ENCODE data around the gene ACOT2. TPM values are rescaled to one million over a fixed set of nuclear protein-coding genes. Genes with fewer than 3 reads are reported as not detected.

The ACOT2 gene
- total and polyA plus RNA-seq, 2 donors (not counting 1 experiment from before 2014, with no cell fraction given): 8.3 to 17.7 TPM

- peak overlapping the region; percentile 70 for H3K27ac Mint-ChIP-seq
- no peaks in the 10 kb centered on the region for H3K36me3 ChIP-seq (replicated peaks in 1 of 2; ENCODE audit: control extremely low read depth in 1 of 2, control insufficient read depth in 1 of 2, extremely low read depth in 1 of 2, insufficient read depth in 2 of 2, low read length in 1 of 2)
- intact Hi-C loops (cut with micrococcal nuclease): loop anchor here (1.0 kb wide), 1 partner anchor 21 kb away; no protein-coding TSS in a partner anchor
- ChIA-PET CTCF (interaction anchor here (0.6 to 2.4 kb wide), 8 partner anchors 13 to 116 kb away, joined by 3 to 16 read pairs (median 4); partner anchors contain the start of genes ACOT2 and ACOT4), POLR2A (interaction anchor here (0.7 to 1.0 kb wide), 3 partner anchors 21 to 334 kb away, joined by 3 to 8 read pairs (median 5); partner anchors contain the start of gene ACOT4)
- TF ChIP-seq EZH2 (IDR thresholded peaks at IDR 0.05; ENCODE audit: borderline replicate concordance, insufficient read depth, low read depth, low read length, poor library complexity, severe bottlenecking) (no peak), CTCF (IDR thresholded peaks at IDR 0.05) (no peak)
- DNase-seq (no peak), ATAC-seq (ENCODE audit: low read depth) (peak; percentile 10)
- H3K27me3 ChIP-seq (replicated peaks in 1 of 4; ENCODE audit: control extremely low read depth in 1 of 4, control insufficient read depth in 3 of 4, insufficient read depth in 4 of 4, low read length in 3 of 4): peaks cover 0 to 6% (median 0%) of the 10 kb centered on the region in 4 experiments
- H3K4me3 ChIP-seq (ENCODE audit: control extremely low read depth in 1 of 5, extremely low read depth in 1 of 5, insufficient read depth in 1 of 5, low read depth in 2 of 5, low read length in 4 of 5): peak overlapping the region; percentile 15 to 73 (median 59)
- peak overlapping the region; percentile 83 for H3K4me2 ChIP-seq (replicated peaks; ENCODE audit: low read depth, low read length, poor library complexity, severe bottlenecking)
- peaks cover 6% of the 10 kb centered on the region for H3K4me1 Mint-ChIP-seq
- no peak overlapping the region for H3K27ac ChIP-seq (ENCODE audit: low read length in 2 of 2)
- H3K27me3 Mint-ChIP-seq: peaks cover 5% of the 10 kb centered on the region
- no peaks in the 10 kb centered on the region for H3K9me3 Mint-ChIP-seq (ENCODE audit: insufficient read depth)
- peak overlapping the region; percentile 87 for H3K4me3 Mint-ChIP-seq
- H3K79me2 ChIP-seq (ENCODE audit: control insufficient read depth, insufficient read depth, low read length): no peaks in the 10 kb centered on the region
- peaks cover 4% of the 10 kb centered on the region in 2 donors for H3K4me1 ChIP-seq (ENCODE audit: control insufficient read depth in 2 of 2, insufficient read depth in 2 of 2, low read length in 2 of 2)
- no peaks in the 10 kb centered on the region for H4K20me1 ChIP-seq (ENCODE audit: control insufficient read depth, insufficient read depth, low read length, poor library complexity, severe bottlenecking)
- 5% methylated on average over 11 of the region's 13 CpGs for WGBS (ENCODE audit: insufficient coverage)
- H3K9me3 ChIP-seq (ENCODE audit: control extremely low read depth in 1 of 3, control insufficient read depth in 2 of 3, insufficient read depth in 1 of 3, low read length in 2 of 3): peaks cover 0 to 5% (median 0%) of the 10 kb centered on the region in 3 donors
- H3K9ac ChIP-seq (ENCODE audit: low read length): peak overlapping the region; percentile 67
- H2AFZ ChIP-seq (ENCODE audit: insufficient read depth, low read depth, low read length, poor library complexity, severe bottlenecking): peak overlapping the region; percentile 92
These were observed 44.0 kb downstream of the ACOT2 start for GRCh38 chr14:73613046-73613383.

GRCh38 chr14:73613419-73613963 is 44.5 kb downstream of the ACOT2 start:
- Mint-ChIP-seq H3K9me3 (ENCODE audit: insufficient read depth) (no peaks in the 10 kb centered on the region), H3K27me3 (peaks cover 5% of the 10 kb centered on the region)
- no peak for ATAC-seq (ENCODE audit: low read depth)

More at GRCh38 chr14:73613419-73613963, 44.5 kb downstream of the ACOT2 start:
- peaks cover 4% of the 10 kb centered on the region in 2 donors for H3K4me1 ChIP-seq (ENCODE audit: control insufficient read depth in 2 of 2, insufficient read depth in 2 of 2, low read length in 2 of 2)
- H3K4me3 ChIP-seq (ENCODE audit: control extremely low read depth in 1 of 5, extremely low read depth in 1 of 5, insufficient read depth in 1 of 5, low read depth in 2 of 5, low read length in 4 of 5): peak overlapping the region in 2 of 5 experiments; percentile 45 to 68
- ChIA-PET CTCF (interaction anchor here (0.6 to 2.4 kb wide), 6 partner anchors 13 to 105 kb away, joined by 3 to 16 read pairs (median 4); partner anchors contain the start of gene ACOT2), POLR2A (interaction anchor here (0.7 kb wide), 1 partner anchor 335 kb away, joined by 3 read pairs; no protein-coding TSS in a partner anchor)
- H3K9me3 ChIP-seq (ENCODE audit: control extremely low read depth in 1 of 3, control insufficient read depth in 2 of 3, insufficient read depth in 1 of 3, low read length in 2 of 3): peaks cover 0 to 5% (median 0%) of the 10 kb centered on the region in 3 donors
- H4K20me1 ChIP-seq (ENCODE audit: control insufficient read depth, insufficient read depth, low read length, poor library complexity, severe bottlenecking): no peaks in the 10 kb centered on the region
- TF ChIP-seq CTCF (IDR thresholded peaks at IDR 0.05): no peak
- no peaks in the 10 kb centered on the region for H3K36me3 ChIP-seq (replicated peaks in 1 of 2; ENCODE audit: control extremely low read depth in 1 of 2, control insufficient read depth in 1 of 2, extremely low read depth in 1 of 2, insufficient read depth in 2 of 2, low read length in 1 of 2)
- no peak overlapping the region for H2AFZ ChIP-seq (ENCODE audit: insufficient read depth, low read depth, low read length, poor library complexity, severe bottlenecking)
- no peak overlapping the region for H3K27ac ChIP-seq (ENCODE audit: low read length in 2 of 2)
- Mint-ChIP-seq H3K4me1 (peaks cover 6% of the 10 kb centered on the region), H3K27ac (no peak overlapping the region), H3K4me3 (peak overlapping the region; percentile 87)
- H3K4me2 ChIP-seq (replicated peaks; ENCODE audit: low read depth, low read length, poor library complexity, severe bottlenecking): peak overlapping the region; percentile 83
- no peak for DNase-seq
- intact Hi-C loops (cut with micrococcal nuclease): loop anchor here (1.0 kb wide), 1 partner anchor 21 kb away; no protein-coding TSS in a partner anchor
- H3K9ac ChIP-seq (ENCODE audit: low read length): no peak overlapping the region
- WGBS (ENCODE audit: insufficient coverage): 83% methylated on average over 1 of the region's 3 CpGs
- H3K27me3 ChIP-seq (replicated peaks in 1 of 4; ENCODE audit: control extremely low read depth in 1 of 4, control insufficient read depth in 3 of 4, insufficient read depth in 4 of 4, low read length in 3 of 4): peaks cover 0 to 6% (median 0%) of the 10 kb centered on the region in 4 experiments
- no peaks in the 10 kb centered on the region for H3K79me2 ChIP-seq (ENCODE audit: control insufficient read depth, insufficient read depth, low read length)
